Panc1 (cell line): ENCODE data around the gene THSD7A. TPM values are rescaled to one million over a fixed set of nuclear protein-coding genes. Genes with fewer than 3 reads are reported as not detected.

Source experiments
- ATAC-seq: fragments of 200-7000 bp; cut with Tn5 transposase; 2 replicates; pipeline ENCODE4 v1.9.1; 2020; ENCODE audit warnings: mild to moderate bottlenecking, moderate library complexity
- BruUV-seq: library from RNA; stranded (reverse); fragments of 400-500 nt; replicated peaks from 2 replicates; lab custom pipeline; 2021; lab: Mats Ljungman, UMichigan
- CTCF ChIA-PET: fragments of 300-600 bp; sonication (Branson Sonifier 250); formaldehyde crosslinking; loops from one replicate; lab custom pipeline; 2022; ENCODE audit warnings: antibody characterized with exemption; lab: Charles Lee
- POLR2A ChIA-PET: fragments of 300-600 bp; sonication (Branson Sonifier 250); formaldehyde crosslinking; loops from one replicate; lab custom pipeline; 2022; ENCODE audit warnings: antibody characterized with exemption; lab: Charles Lee
- DNase-seq: peaks from one replicate; pipeline ENCODE4 v3.0.0-alpha.2; 2010; ENCODE audit warnings: low read depth, low spot score
- H3K27ac ChIP-seq: 2 replicates; pipeline ENCODE4 v1.5.1; 2011; ENCODE audit warnings: mild to moderate bottlenecking, low read length, inconsistent platforms
- H3K27me3 ChIP-seq: fragments of 200-500 bp; sonication (Bioruptor generic); 2 replicates; pipeline ENCODE4 v1.6.0; 2014; ENCODE audit warnings: low read length, inconsistent platforms; ENCODE audit not compliant: control insufficient read depth, insufficient read depth
- H3K36me3 ChIP-seq: fragments of 200-500 bp; sonication (Bioruptor generic); 2 replicates; pipeline ENCODE4 v1.5.1; 2014; ENCODE audit warnings: inconsistent platforms, mild to moderate bottlenecking, low read length, moderate library complexity; ENCODE audit not compliant: control insufficient read depth, insufficient read depth
- H3K4me1 ChIP-seq: 2 replicates; pipeline ENCODE4 v1.5.1; 2011; ENCODE audit warnings: inconsistent platforms, mild to moderate bottlenecking, low read length, moderate library complexity; ENCODE audit not compliant: control insufficient read depth, insufficient read depth
- H3K4me3 ChIP-seq, 2 experiments: 2 replicates each; pipeline ENCODE4 v1.5.1; 2011 to 2012; ENCODE audit warnings: low read depth in 2 of 2, low read length in 2 of 2, mild to moderate bottlenecking in 2 of 2, inconsistent platforms in 1 of 2, moderate library complexity in 1 of 2
- H3K9me3 ChIP-seq: fragments of 200-500 bp; sonication (Bioruptor generic); 2 replicates; pipeline ENCODE4 v1.5.1; 2014; ENCODE audit warnings: low read depth, mild to moderate bottlenecking, inconsistent platforms, low read length, moderate library complexity; ENCODE audit not compliant: control insufficient read depth, insufficient read depth
- POLR2AphosphoS5 ChIP-seq: IDR thresholded peaks from 2 replicates; pipeline ENCODE4 v1.6.1; 2012; ENCODE audit warnings: mild to moderate bottlenecking, low read depth, low read length, moderate library complexity
- SIN3A ChIP-seq: IDR thresholded peaks from 2 replicates; pipeline ENCODE4 v1.6.1; 2012; ENCODE audit warnings: low read depth, mild to moderate bottlenecking, low read length, moderate library complexity, borderline replicate concordance; ENCODE audit not compliant: insufficient read depth
- TCF7L2 ChIP-seq: IDR thresholded peaks from 2 replicates; pipeline ENCODE4 v1.6.1; 2011; ENCODE audit warnings: mild to moderate bottlenecking, low read depth, low read length, inconsistent platforms
- in situ Hi-C: cut with HindIII; loops from 2 replicates; pipeline ENCODE4 v1.10.0; 2016; ENCODE audit warnings: low sequenced_read_pairs, low pct_unique_long_range_greater_than_20kb
- intact Hi-C: fragments of 100-400 bp; cut with micrococcal nuclease; formaldehyde crosslinking; loops from one replicate; pipeline ENCODE4 v1.10.0; 2022; ENCODE audit not compliant: unreplicated experiment
- total RNA-seq: library from RNA; stranded (reverse); gene quantifications from one replicate; pipeline ENCODE4 v1.2.1, GENCODE V29; 2021; ENCODE audit not compliant: unreplicated experiment
- TF ChIP-seq, protein P1 (sequence below): fragments of 450-650 bp; IDR thresholded peaks from 2 replicates; pipeline ENCODE4 v1.5.1; 2017; ENCODE audit warnings: mild to moderate bottlenecking
- TF ChIP-seq, protein P2 (sequence below), 2 experiments: IDR thresholded peaks; 2 replicates each; pipeline ENCODE4 v1.6.1; 2011 to 2012; ENCODE audit warnings: low read depth in 2 of 2, control low read depth in 1 of 2, low read length in 1 of 2, mild to moderate bottlenecking in 1 of 2, moderate library complexity in 1 of 2; ENCODE audit not compliant: insufficient read depth in 1 of 2

Gene THSD7A
- total RNA-seq, 1 experiment from 2014 or later: 38.6 TPM

DNA sequence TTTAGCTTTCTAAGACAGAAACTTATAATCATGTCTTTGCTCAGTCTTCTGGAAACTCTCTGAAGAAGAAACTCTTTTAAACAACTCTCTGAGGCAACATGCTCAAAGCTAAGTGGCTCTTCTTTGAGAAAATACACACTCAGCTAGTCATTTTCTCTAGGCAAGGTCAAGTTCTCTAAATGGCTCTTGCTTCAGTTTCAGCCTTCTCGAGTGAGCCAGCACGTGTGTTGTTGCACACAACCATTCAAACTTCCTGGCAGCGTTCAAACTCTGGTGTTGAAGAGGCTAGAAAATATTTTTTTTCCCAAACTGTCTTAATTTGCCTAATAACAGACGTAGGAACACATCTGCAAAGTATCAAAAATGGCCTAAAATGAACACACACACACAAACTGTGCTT, 129.1 kb downstream of the THSD7A start:
- TF ChIP-seq POLR2AphosphoS5: no peak
- intact Hi-C loops: no loop called here
- DNase-seq: no peak
- Histone ChIP-seq H3K9me3 (no peaks in the 10 kb centered on the region), H3K27me3 (no peaks in the 10 kb centered on the region), H3K4me3 (no peak overlapping the region), H3K4me1 (peaks cover 22% of the 10 kb centered on the region), H3K36me3 (no peaks in the 10 kb centered on the region), H3K27ac (peak overlapping the region; percentile 71; the same call in 1 of the 2 replicates)
- ChIA-PET POLR2A (no interaction called here), CTCF (no interaction called here)
- in situ Hi-C loops: no loop called here
- BruUV-seq: no TSS peak
- no peak for ATAC-seq

DNA sequence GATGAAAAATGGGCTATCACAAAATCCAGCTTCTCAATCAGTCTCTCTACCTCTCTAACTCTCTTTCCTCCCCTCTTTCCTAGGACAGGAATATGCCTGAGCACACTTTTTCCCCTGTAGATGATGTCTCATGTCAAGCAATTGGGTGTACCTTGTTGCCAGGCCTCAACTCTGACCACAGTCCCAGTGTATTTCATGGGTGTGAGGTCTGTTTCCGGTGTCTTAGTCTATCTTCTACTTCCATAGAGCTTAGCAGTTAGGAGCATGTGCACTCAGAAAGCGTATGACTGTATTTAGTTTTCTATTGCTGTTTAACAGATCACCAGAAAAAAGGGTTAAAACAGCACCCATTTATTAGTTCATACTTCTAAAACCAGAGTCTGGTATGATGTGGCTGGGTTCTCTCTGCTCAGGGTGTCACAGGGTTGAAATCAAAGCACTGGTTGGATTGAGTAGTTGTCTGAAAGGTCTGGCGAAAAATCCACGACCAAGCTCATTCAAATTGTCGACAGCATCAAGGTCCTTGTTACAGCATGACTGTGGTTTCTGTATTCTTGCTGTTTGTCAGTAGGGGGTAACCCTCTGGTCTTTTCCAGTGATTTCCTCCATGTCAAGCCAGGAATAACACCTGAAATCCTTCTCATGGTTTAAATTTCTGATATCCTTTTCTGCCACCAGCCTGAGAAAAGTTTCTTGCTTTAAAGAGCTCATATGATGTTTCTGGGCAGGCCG, 130.0 kb downstream of the THSD7A start:
- ChIA-PET CTCF (interaction anchor here (0.6 kb wide), 1 partner anchor 58 kb away, joined by 4 read pairs; no protein-coding TSS in a partner anchor), POLR2A (no interaction called here)
- H3K27ac ChIP-seq: peak overlapping the region; percentile 71; the same call in 1 of the 2 replicates
- DNase-seq (no peak), ATAC-seq (0 out of 2 replicates have a peak, but pooled peaks have one; percentile 34)
- BruUV-seq: no TSS peak
- no peaks in the 10 kb centered on the region for H3K36me3 ChIP-seq
- TF ChIP-seq, protein P1, sequence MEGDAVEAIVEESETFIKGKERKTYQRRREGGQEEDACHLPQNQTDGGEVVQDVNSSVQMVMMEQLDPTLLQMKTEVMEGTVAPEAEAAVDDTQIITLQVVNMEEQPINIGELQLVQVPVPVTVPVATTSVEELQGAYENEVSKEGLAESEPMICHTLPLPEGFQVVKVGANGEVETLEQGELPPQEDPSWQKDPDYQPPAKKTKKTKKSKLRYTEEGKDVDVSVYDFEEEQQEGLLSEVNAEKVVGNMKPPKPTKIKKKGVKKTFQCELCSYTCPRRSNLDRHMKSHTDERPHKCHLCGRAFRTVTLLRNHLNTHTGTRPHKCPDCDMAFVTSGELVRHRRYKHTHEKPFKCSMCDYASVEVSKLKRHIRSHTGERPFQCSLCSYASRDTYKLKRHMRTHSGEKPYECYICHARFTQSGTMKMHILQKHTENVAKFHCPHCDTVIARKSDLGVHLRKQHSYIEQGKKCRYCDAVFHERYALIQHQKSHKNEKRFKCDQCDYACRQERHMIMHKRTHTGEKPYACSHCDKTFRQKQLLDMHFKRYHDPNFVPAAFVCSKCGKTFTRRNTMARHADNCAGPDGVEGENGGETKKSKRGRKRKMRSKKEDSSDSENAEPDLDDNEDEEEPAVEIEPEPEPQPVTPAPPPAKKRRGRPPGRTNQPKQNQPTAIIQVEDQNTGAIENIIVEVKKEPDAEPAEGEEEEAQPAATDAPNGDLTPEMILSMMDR: no peak
- no peak for TF ChIP-seq TCF7L2
- TF ChIP-seq, protein P2, sequence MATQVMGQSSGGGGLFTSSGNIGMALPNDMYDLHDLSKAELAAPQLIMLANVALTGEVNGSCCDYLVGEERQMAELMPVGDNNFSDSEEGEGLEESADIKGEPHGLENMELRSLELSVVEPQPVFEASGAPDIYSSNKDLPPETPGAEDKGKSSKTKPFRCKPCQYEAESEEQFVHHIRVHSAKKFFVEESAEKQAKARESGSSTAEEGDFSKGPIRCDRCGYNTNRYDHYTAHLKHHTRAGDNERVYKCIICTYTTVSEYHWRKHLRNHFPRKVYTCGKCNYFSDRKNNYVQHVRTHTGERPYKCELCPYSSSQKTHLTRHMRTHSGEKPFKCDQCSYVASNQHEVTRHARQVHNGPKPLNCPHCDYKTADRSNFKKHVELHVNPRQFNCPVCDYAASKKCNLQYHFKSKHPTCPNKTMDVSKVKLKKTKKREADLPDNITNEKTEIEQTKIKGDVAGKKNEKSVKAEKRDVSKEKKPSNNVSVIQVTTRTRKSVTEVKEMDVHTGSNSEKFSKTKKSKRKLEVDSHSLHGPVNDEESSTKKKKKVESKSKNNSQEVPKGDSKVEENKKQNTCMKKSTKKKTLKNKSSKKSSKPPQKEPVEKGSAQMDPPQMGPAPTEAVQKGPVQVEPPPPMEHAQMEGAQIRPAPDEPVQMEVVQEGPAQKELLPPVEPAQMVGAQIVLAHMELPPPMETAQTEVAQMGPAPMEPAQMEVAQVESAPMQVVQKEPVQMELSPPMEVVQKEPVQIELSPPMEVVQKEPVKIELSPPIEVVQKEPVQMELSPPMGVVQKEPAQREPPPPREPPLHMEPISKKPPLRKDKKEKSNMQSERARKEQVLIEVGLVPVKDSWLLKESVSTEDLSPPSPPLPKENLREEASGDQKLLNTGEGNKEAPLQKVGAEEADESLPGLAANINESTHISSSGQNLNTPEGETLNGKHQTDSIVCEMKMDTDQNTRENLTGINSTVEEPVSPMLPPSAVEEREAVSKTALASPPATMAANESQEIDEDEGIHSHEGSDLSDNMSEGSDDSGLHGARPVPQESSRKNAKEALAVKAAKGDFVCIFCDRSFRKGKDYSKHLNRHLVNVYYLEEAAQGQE (IDR thresholded peaks at IDR 0.05; ENCODE audit: insufficient read depth in 1 of 2, low read depth in 2 of 2, low read length in 1 of 2): no peak
- no peak for TF ChIP-seq POLR2AphosphoS5
- TF ChIP-seq SIN3A: no peak
- H3K4me3 ChIP-seq: no peak overlapping the region
- no peaks in the 10 kb centered on the region for H3K9me3 ChIP-seq
- in situ Hi-C loops: no loop called here
- intact Hi-C loops: no loop called here
- H3K27me3 ChIP-seq: no peaks in the 10 kb centered on the region
- H3K4me1 ChIP-seq: peaks cover 12% of the 10 kb centered on the region

DNA sequence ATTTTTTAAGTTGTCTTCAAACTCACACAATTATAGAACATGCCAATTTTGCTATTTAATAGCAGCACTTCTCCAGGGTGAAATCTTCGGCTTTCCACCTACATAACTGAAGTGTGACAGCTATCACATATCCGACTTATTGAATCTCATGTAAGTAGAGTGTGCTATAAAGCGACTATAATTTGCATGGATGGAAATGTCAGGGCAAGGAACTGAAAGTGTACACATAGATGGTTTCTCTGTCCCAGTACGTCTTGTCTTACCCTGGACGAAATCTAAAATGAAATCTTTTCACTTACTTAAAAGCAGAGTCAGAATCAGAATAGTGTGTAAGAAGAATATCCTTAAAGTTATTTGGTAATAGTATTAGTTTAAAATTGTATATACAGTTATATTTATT, 132.3 kb downstream of the THSD7A start:
- H3K4me1 ChIP-seq: no peaks in the 10 kb centered on the region; the same call in 1 of the 2 replicates
- intact Hi-C loops (no loop called here), in situ Hi-C loops (no loop called here)
- H3K4me3 ChIP-seq: no peak overlapping the region
- H3K36me3 ChIP-seq: no peaks in the 10 kb centered on the region
- no peak overlapping the region for H3K27ac ChIP-seq
- no peaks in the 10 kb centered on the region for H3K27me3 ChIP-seq
- no peak for DNase-seq
- BruUV-seq: no TSS peak
- no peak for ATAC-seq
- TF ChIP-seq TCF7L2: no peak
- TF ChIP-seq, protein P2 (IDR thresholded peaks at IDR 0.05; ENCODE audit: insufficient read depth in 1 of 2, low read depth in 2 of 2, low read length in 1 of 2): no peak
- no peak for TF ChIP-seq POLR2AphosphoS5
- TF ChIP-seq SIN3A: no peak
- TF ChIP-seq, protein P1: no peak
- CTCF ChIA-PET: no interaction called here
- POLR2A ChIA-PET: no interaction called here
- no peaks in the 10 kb centered on the region for H3K9me3 ChIP-seq
